WTC11 (cell line): Measurements from ENCODE around the gene DUSP2. TPM values are rescaled to one million over a fixed set of nuclear protein-coding genes. Genes with fewer than 3 reads are reported as not detected.
A peak's percentile ranks its signal among the peaks of the same experiment; 100 is the strongest.

Experiments used
- ATAC-seq: fragments of 200-7000 bp; cut with Tn5 transposase; 2 replicates; pipeline ENCODE4 v1.10.0; 2021; ENCODE audit warnings: mild to moderate bottlenecking, moderate library complexity
- CTCF ChIA-PET: fragments of 300-600 bp; sonication (Branson Sonifier 250); formaldehyde crosslinking; loops from one replicate; lab custom pipeline; 2021; ENCODE audit warnings: antibody characterized with exemption; lab: Charles Lee
- POLR2A ChIA-PET: fragments of 350-600 bp; sonication (Branson Sonifier 250); formaldehyde crosslinking; loops from one replicate; lab custom pipeline; 2021; ENCODE audit warnings: antibody characterized with exemption; lab: Charles Lee
- DNase-seq: peaks from one replicate; pipeline ENCODE4 v3.0.0; 2021; ENCODE audit warnings: low spot score
- H3K27ac Mint-ChIP-seq: 2 replicates; pipeline ENCODE4 v1.8.0; 2021; ENCODE audit warnings: mixed read lengths
- H3K27me3 Mint-ChIP-seq: 2 replicates; pipeline ENCODE4 v1.8.0; 2021; ENCODE audit warnings: low read depth, mild to moderate bottlenecking, moderate library complexity, mixed read lengths
- H3K36me3 Mint-ChIP-seq: 2 replicates; pipeline ENCODE4 v1.8.0; 2021; ENCODE audit warnings: mixed read lengths
- H3K4me1 Mint-ChIP-seq: 2 replicates; pipeline ENCODE4 v1.8.0; 2022; ENCODE audit warnings: mixed read lengths
- H3K4me3 Mint-ChIP-seq: 2 replicates; pipeline ENCODE4 v1.8.0; 2021; ENCODE audit warnings: mild to moderate bottlenecking, moderate library complexity, mixed read lengths
- H3K9me3 Mint-ChIP-seq: 2 replicates; pipeline ENCODE4 v1.8.0; 2021; ENCODE audit warnings: mixed read lengths
- ATF1 ChIP-seq: sonication (generic); formaldehyde crosslinking; IDR thresholded peaks from 2 replicates; pipeline ENCODE4 v1.8.1; 2023; ENCODE audit warnings: mild to moderate bottlenecking, moderate library complexity, missing genetic modification reagents
- CBFB ChIP-seq: sonication (generic); formaldehyde crosslinking; IDR thresholded peaks from 2 replicates; pipeline ENCODE4 v1.8.1; 2022; ENCODE audit warnings: mild to moderate bottlenecking, low read depth, missing genetic modification reagents
- JAZF1 ChIP-seq: fragments of 250-450 bp; sonication (Bioruptor Pico); IDR thresholded peaks from 2 replicates; pipeline ENCODE4 v1.9.0; 2021; ENCODE audit warnings: moderate library complexity, mild to moderate bottlenecking, inconsistent platforms
- SMAD4 ChIP-seq: sonication (generic); formaldehyde crosslinking; IDR thresholded peaks from 2 replicates; pipeline ENCODE4 v1.8.0; 2022; ENCODE audit warnings: mild to moderate bottlenecking, missing genetic modification reagents
- SP1 ChIP-seq: sonication (generic); formaldehyde crosslinking; conservative IDR thresholded peaks from 2 replicates; pipeline ENCODE4 v1.8.1; 2022; ENCODE audit warnings: missing genetic modification reagents
- TP53 ChIP-seq: sonication (generic); formaldehyde crosslinking; IDR thresholded peaks from 2 replicates; pipeline ENCODE4 v1.8.1; 2023; ENCODE audit warnings: mild to moderate bottlenecking, missing genetic modification reagents
- ZNF121 ChIP-seq: sonication (generic); formaldehyde crosslinking; IDR thresholded peaks from 2 replicates; pipeline ENCODE4 v1.8.0; 2023; ENCODE audit warnings: missing genetic modification reagents
- ZNF263 ChIP-seq: sonication (generic); formaldehyde crosslinking; IDR thresholded peaks from 2 replicates; pipeline ENCODE4 v1.8.1; 2022; ENCODE audit warnings: low read depth, mild to moderate bottlenecking, moderate library complexity, missing genetic modification reagents
- ZNF423 ChIP-seq: fragments of 250-450 bp; sonication (Bioruptor Pico); IDR thresholded peaks from 2 replicates; pipeline ENCODE4 v2.1.2; 2022; ENCODE audit warnings: mild to moderate bottlenecking, moderate library complexity
- ZNF671 ChIP-seq: fragments of 250-450 bp; sonication (Bioruptor Pico); IDR thresholded peaks from 2 replicates; pipeline ENCODE4 v1.8.0; 2021; ENCODE audit warnings: mild to moderate bottlenecking
- total RNA-seq: library from RNA; stranded (reverse); gene quantifications from 3 replicates; pipeline ENCODE4 v1.2.3, GENCODE V29; 2021
- TF ChIP-seq, protein P1 (sequence below): sonication (generic); formaldehyde crosslinking; IDR thresholded peaks from 2 replicates; pipeline ENCODE4 v1.8.0; 2023; ENCODE audit warnings: missing genetic modification reagents, mild to moderate bottlenecking, borderline replicate concordance
- TF ChIP-seq, protein P2 (sequence below): sonication (generic); formaldehyde crosslinking; IDR thresholded peaks from 2 replicates; pipeline ENCODE4 v1.8.1; 2022; ENCODE audit warnings: low read depth, missing genetic modification reagents, borderline replicate concordance
- TF ChIP-seq, protein P3 (sequence below): sonication (generic); formaldehyde crosslinking; IDR thresholded peaks from 2 replicates; pipeline ENCODE4 v1.8.1; 2023; ENCODE audit warnings: mild to moderate bottlenecking, missing genetic modification reagents, borderline replicate concordance
- TF ChIP-seq, protein P4 (sequence below): sonication (generic); formaldehyde crosslinking; IDR thresholded peaks from 2 replicates; pipeline ENCODE4 v1.8.0; 2022; ENCODE audit warnings: missing genetic modification reagents
- TF ChIP-seq, protein P5 (sequence below): sonication (generic); formaldehyde crosslinking; IDR thresholded peaks from 2 replicates; pipeline ENCODE4 v1.8.0; 2022; ENCODE audit warnings: mild to moderate bottlenecking, missing genetic modification reagents

The DUSP2 gene
- total RNA-seq, 1 experiment from 2014 or later: 4.7 TPM

DNA sequence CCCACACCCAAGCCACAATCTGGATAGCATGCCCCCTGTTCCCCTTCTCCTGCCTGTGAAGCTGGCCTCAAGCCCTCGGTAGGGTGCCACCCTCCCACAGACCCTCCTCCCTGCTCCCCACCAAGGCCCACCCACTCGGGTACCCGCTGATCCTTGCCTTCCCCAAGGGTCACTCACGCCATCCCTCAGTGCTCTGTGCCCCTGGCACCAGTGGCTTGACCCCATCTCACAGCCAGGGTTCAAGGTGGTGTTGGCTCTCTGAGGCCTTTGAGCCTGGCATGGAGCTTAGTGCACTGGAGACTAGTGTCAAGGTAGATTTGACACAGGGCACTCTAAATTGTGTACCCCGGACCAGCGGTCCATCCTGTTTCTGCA is 40.8 kb downstream of the DUSP2 start (continued):
- TF ChIP-seq, protein P1, sequence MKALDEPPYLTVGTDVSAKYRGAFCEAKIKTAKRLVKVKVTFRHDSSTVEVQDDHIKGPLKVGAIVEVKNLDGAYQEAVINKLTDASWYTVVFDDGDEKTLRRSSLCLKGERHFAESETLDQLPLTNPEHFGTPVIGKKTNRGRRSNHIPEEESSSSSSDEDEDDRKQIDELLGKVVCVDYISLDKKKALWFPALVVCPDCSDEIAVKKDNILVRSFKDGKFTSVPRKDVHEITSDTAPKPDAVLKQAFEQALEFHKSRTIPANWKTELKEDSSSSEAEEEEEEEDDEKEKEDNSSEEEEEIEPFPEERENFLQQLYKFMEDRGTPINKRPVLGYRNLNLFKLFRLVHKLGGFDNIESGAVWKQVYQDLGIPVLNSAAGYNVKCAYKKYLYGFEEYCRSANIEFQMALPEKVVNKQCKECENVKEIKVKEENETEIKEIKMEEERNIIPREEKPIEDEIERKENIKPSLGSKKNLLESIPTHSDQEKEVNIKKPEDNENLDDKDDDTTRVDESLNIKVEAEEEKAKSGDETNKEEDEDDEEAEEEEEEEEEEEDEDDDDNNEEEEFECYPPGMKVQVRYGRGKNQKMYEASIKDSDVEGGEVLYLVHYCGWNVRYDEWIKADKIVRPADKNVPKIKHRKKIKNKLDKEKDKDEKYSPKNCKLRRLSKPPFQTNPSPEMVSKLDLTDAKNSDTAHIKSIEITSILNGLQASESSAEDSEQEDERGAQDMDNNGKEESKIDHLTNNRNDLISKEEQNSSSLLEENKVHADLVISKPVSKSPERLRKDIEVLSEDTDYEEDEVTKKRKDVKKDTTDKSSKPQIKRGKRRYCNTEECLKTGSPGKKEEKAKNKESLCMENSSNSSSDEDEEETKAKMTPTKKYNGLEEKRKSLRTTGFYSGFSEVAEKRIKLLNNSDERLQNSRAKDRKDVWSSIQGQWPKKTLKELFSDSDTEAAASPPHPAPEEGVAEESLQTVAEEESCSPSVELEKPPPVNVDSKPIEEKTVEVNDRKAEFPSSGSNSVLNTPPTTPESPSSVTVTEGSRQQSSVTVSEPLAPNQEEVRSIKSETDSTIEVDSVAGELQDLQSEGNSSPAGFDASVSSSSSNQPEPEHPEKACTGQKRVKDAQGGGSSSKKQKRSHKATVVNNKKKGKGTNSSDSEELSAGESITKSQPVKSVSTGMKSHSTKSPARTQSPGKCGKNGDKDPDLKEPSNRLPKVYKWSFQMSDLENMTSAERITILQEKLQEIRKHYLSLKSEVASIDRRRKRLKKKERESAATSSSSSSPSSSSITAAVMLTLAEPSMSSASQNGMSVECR (CRISPR knock-in tag): no peak
- TF ChIP-seq ZNF671 (CRISPR knock-in tag) (no peak), SP1 (CRISPR knock-in tag) (no peak), ATF1 (CRISPR knock-in tag) (no peak), CBFB (CRISPR knock-in tag) (no peak)
- TF ChIP-seq, protein P2, sequence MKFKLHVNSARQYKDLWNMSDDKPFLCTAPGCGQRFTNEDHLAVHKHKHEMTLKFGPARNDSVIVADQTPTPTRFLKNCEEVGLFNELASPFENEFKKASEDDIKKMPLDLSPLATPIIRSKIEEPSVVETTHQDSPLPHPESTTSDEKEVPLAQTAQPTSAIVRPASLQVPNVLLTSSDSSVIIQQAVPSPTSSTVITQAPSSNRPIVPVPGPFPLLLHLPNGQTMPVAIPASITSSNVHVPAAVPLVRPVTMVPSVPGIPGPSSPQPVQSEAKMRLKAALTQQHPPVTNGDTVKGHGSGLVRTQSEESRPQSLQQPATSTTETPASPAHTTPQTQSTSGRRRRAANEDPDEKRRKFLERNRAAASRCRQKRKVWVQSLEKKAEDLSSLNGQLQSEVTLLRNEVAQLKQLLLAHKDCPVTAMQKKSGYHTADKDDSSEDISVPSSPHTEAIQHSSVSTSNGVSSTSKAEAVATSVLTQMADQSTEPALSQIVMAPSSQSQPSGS (CRISPR knock-in tag): no peak

DNA sequence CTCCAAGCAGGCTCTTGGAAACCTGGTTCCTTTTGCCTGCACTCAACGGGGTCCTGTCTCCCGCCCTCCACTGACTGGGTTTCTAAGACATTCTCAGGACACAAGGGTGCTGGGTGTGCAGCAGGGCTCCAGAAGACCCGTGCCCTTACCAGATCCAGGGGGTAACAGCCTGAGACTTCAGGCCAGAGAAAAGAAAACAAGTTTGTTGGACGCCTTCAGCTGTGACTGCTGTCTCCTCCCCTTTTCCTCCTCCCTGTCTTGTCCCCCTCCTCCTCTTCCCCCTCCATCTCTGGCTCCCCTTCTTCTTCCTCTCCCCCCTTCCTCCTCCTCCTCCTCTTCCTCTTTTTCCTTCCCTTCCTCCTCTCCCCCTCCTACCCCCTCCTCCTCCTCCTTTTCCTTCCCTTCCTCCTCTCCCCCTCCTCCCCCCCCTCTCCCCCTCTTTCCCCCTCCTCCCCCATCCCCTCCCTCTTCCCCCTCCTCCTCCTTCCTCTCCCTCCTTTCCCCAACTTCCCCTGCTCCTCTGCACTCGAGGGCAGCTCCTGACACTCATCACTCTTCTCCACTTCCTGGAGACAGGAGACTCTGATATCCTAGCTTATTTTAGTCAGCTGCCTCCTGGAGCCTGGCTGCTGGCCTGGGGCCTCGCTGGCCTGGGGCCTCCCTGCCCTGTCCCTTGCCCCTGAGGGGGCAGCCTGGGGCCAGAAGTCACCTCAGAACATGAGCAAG is 41.3 kb downstream of the DUSP2 start:
- Mint-ChIP-seq H3K27me3 (no peaks in the 10 kb centered on the region; the same call in 1 of the 2 replicates), H3K36me3 (peaks cover 4% of the 10 kb centered on the region; the same call in 1 of the 2 replicates), H3K27ac (no peak overlapping the region), H3K4me1 (peaks cover 31% of the 10 kb centered on the region), H3K9me3 (peaks cover 11% of the 10 kb centered on the region), H3K4me3 (no peak overlapping the region)
- ATAC-seq: no peak
- ChIA-PET CTCF (interaction anchor here (0.7 to 0.9 kb wide), 3 partner anchors 10 to 71 kb away, joined by 3 read pairs; no protein-coding TSS in a partner anchor), POLR2A (no interaction called here)
- peak; percentile 7 for DNase-seq
- TF ChIP-seq ZNF263 (CRISPR knock-in tag) (0 out of 2 replicates have a peak, but pooled peaks have one; percentile 45), TP53 (CRISPR knock-in tag) (no peak)
- TF ChIP-seq, all 79 proteins: peak for 1

DNA sequence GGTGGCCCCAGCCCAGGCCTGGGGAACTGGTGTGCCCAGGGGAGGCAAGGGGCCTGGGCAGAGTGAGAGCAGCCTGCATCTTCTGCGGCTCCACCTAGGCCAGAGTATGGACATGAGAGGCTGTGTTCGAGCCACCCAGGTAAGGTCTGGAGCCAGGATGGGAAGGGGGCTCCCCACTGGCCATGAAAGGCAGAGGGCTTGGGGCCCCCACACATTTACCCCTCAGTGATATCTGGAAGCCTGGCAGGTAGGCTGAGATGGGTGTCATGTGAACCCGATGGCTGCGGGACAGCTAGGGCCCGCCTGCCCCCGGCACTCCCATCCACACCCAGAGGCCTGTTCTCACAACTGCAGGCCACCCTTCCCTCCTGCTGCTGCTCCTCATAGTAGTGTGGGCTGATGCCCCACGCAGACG is 42.0 kb downstream of the DUSP2 start:
- H3K27me3 Mint-ChIP-seq: no peaks in the 10 kb centered on the region; the same call in 1 of the 2 replicates
- DNase-seq (peak; percentile 8), ATAC-seq (no peak)
- H3K9me3 Mint-ChIP-seq: peaks cover 11% of the 10 kb centered on the region
- H3K4me3 Mint-ChIP-seq: no peak overlapping the region
- H3K27ac Mint-ChIP-seq: no peak overlapping the region
- peaks cover 4% of the 10 kb centered on the region; the same call in 1 of the 2 replicates for H3K36me3 Mint-ChIP-seq
- peaks cover 24% of the 10 kb centered on the region for H3K4me1 Mint-ChIP-seq
- POLR2A ChIA-PET: no interaction called here
- CTCF ChIA-PET: interaction anchor here (1.0 to 3.4 kb wide), 4 partner anchors 8 to 35 kb away, joined by 4 to 14 read pairs (median 9); partner anchors contain the start of gene ASTL
- TF ChIP-seq SMAD4 (CRISPR knock-in tag) (no peak), JAZF1 (CRISPR knock-in tag) (no peak), ZNF121 (no peak), SP1 (CRISPR knock-in tag) (no peak), ZNF423 (CRISPR knock-in tag) (no peak)
- TF ChIP-seq, protein P3, sequence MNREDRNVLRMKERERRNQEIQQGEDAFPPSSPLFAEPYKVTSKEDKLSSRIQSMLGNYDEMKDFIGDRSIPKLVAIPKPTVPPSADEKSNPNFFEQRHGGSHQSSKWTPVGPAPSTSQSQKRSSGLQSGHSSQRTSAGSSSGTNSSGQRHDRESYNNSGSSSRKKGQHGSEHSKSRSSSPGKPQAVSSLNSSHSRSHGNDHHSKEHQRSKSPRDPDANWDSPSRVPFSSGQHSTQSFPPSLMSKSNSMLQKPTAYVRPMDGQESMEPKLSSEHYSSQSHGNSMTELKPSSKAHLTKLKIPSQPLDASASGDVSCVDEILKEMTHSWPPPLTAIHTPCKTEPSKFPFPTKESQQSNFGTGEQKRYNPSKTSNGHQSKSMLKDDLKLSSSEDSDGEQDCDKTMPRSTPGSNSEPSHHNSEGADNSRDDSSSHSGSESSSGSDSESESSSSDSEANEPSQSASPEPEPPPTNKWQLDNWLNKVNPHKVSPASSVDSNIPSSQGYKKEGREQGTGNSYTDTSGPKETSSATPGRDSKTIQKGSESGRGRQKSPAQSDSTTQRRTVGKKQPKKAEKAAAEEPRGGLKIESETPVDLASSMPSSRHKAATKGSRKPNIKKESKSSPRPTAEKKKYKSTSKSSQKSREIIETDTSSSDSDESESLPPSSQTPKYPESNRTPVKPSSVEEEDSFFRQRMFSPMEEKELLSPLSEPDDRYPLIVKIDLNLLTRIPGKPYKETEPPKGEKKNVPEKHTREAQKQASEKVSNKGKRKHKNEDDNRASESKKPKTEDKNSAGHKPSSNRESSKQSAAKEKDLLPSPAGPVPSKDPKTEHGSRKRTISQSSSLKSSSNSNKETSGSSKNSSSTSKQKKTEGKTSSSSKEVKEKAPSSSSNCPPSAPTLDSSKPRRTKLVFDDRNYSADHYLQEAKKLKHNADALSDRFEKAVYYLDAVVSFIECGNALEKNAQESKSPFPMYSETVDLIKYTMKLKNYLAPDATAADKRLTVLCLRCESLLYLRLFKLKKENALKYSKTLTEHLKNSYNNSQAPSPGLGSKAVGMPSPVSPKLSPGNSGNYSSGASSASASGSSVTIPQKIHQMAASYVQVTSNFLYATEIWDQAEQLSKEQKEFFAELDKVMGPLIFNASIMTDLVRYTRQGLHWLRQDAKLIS (CRISPR knock-in tag): no peak
- TF ChIP-seq, protein P4, sequence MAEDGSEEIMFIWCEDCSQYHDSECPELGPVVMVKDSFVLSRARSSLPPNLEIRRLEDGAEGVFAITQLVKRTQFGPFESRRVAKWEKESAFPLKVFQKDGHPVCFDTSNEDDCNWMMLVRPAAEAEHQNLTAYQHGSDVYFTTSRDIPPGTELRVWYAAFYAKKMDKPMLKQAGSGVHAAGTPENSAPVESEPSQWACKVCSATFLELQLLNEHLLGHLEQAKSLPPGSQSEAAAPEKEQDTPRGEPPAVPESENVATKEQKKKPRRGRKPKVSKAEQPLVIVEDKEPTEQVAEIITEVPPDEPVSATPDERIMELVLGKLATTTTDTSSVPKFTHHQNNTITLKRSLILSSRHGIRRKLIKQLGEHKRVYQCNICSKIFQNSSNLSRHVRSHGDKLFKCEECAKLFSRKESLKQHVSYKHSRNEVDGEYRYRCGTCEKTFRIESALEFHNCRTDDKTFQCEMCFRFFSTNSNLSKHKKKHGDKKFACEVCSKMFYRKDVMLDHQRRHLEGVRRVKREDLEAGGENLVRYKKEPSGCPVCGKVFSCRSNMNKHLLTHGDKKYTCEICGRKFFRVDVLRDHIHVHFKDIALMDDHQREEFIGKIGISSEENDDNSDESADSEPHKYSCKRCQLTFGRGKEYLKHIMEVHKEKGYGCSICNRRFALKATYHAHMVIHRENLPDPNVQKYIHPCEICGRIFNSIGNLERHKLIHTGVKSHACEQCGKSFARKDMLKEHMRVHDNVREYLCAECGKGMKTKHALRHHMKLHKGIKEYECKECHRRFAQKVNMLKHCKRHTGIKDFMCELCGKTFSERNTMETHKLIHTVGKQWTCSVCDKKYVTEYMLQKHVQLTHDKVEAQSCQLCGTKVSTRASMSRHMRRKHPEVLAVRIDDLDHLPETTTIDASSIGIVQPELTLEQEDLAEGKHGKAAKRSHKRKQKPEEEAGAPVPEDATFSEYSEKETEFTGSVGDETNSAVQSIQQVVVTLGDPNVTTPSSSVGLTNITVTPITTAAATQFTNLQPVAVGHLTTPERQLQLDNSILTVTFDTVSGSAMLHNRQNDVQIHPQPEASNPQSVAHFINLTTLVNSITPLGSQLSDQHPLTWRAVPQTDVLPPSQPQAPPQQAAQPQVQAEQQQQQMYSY (CRISPR knock-in tag): no peak
- TF ChIP-seq, protein P5, sequence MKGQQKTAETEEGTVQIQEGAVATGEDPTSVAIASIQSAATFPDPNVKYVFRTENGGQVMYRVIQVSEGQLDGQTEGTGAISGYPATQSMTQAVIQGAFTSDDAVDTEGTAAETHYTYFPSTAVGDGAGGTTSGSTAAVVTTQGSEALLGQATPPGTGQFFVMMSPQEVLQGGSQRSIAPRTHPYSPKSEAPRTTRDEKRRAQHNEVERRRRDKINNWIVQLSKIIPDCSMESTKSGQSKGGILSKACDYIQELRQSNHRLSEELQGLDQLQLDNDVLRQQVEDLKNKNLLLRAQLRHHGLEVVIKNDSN (CRISPR knock-in tag): no peak
